Middle frontal gyrus (tissue), 1 donor: Measurements from ENCODE around the gene TNFRSF18.

Source experiments
- DNase-seq: peaks from one replicate; pipeline ENCODE4 v3.0.0-alpha.2; 2015; ENCODE audit warnings: low spot score; ENCODE audit errors: extremely low spot score

Gene TNFRSF18

DNA sequence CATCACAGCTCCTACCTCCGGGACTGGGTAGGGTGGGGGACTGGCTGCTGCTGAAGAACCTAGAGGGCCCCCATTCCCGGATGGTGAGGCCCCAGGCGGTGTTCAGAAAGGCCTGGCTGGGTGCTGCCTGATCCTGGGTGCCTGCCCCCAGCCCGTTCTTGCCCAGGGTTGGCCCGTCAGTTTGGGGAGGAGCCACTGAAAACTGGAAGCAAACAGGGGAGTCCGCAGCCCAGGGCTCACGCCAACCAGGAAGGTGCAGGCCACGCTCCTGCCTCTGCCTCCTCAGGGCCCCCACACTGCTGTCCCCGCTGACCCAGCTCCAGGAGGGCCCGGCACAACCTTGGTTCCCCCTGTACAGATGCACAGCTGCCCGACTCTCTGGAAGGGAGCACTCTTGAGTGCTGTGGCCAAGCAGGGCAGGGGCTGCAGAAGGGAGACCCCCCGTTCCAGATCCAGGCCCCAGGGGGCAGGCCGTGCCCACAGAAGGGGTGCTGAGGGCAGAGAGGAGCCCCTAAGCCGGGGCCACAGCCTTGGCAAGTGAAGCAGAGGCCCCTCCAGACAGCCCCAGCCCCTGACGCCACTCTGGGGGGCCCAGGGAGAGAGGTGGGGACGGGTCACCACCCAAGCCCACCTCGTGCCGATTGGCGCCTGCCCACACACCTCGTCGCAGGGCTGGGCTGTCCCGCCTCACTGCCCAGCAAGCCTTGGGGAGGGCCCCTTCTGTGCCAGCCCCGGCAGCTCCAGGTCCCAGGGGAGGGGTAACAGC is 34.6 kb upstream of the TNFRSF18 start:
- DNase-seq, result no peak

DNA sequence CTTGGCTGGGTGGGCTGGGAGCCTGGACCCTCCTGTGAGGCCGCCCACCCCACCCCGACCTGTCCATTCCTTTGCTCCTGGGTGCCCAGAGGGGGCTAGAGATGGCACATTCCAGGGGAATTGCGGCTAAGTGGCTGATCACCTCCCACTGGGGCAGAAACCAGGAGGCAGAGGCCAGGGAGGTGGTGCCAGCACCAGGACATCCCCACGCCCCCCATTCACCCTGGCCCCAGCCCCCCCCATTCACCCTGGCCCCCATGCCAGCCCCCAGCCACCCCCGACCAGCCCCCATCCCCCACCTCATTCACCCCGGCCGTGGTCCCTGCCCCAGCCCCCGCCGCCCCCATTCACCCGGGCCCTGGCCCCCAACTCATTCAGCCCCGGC is 33.9 kb upstream of the TNFRSF18 start:
- no peak for DNase-seq

DNA sequence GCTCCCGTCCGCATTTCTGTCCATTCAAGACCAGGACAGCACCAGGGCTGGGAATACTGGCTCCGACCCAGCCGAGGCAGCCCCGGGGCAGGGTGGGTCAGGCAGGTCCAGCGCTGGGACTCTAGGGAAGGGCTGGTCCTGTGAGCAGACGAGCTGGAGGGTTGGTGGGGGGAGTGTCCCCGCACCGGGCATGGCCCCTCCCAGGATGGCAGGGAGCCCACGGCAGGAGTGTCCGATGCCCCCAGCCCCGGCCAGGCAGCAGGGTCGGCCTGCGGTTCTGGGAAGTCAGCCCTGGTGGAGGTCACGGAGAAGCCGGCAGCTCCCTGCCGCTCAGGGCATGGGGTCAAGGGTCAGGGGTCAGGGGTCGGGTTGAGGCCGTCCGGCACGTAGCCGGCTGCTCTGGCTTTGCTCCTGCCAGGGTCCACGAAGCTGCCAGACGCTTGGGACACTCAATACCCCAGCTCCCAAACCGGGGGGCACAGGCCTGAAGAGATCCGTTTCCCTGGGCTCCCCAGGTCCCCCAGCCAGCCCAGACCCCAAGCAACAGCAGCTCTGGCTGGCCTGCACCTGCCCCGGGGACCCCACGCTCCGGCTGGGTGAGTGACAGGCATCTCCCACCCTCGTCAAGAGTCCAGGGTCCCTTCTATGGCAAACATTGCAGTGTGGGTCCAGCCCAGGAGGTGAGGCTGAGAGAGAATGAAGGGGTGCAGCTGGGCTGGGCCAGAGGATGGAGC is 33.4 kb upstream of the TNFRSF18 start:
- DNase-seq, result no peak

DNA sequence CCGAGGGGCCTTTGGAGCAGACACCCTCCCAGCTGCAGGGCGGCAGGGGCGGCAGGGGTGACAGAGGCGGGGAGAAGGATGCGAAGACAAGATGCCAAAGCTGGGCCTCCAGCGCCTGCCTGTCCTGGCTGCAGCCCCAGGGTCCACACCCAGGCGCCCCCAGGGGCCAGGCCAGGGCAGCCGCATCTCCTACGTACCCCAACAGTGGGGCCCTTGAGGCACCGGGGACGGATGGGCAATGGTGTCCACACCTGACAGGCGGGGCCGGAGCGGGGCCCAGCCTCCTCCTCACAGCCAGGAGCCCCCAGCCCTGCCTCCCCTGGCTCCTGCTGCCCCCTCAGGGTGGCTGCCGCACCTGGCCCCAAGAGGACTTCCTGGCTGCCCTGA is 32.8 kb upstream of the TNFRSF18 start:
- no peak for DNase-seq

DNA sequence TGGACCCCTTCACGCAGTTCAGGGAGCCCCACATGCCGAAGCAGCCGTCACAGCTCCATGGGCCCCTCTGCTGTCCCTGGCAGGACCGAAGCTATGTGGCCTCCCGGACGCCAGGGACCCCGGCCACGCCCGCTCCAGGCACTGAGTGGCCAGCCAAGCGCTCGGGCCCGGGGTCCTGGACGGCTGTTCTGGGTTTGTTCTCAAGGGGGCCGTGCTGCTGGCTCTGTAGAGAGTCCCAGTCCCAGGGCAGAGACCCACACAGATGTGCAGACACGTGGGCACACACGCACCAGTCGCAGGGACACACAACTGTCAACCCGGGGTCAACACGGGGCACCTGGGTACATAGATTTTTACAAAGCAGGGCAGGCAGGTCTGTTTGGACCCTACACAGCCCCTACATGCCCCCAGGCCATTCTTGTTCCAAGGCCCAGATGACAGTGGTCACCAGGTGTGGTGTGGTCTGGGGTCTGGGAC is 32.3 kb upstream of the TNFRSF18 start:
- no peak for DNase-seq

DNA sequence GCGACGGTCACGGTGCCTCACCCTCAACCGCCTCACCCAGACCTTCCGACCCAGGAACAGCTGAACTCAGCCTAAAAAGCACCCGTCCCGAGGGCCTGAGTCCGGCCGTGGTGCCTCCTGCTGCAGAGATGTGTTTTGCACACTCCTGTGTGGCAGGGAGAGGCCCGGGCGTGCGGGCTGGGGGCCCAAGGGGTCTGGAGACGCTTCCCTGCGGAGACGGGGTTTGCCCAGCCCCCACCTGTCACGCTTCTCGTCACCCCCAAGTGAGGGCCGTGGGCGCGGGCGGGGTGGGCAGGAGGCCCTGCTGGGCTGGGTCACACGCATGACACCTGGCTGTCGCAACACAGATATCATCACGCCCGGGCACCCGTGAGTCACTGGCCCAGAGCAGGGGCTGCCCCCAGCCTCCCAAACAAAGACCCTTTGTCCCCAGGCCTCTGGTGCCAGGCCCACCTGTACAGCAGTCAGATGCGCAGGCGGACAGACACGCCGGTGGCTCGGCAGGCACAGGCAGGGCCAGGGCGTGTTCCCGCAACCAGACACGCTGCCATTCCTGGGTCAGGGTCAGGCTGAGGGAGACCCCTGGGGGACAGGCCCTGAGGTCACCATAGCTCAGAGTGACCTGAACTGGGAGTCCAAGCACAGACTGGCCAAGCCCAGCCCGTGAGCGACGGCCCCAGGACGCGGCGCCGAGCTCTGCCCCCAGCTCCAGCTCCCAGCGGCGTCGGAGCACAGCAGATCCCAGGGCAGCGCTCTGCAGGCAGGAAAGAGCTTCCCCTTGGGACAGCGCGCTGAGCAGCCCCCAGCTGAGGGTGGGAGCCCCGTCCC is 31.7 kb upstream of the TNFRSF18 start:
- DNase-seq, result no peak

DNA sequence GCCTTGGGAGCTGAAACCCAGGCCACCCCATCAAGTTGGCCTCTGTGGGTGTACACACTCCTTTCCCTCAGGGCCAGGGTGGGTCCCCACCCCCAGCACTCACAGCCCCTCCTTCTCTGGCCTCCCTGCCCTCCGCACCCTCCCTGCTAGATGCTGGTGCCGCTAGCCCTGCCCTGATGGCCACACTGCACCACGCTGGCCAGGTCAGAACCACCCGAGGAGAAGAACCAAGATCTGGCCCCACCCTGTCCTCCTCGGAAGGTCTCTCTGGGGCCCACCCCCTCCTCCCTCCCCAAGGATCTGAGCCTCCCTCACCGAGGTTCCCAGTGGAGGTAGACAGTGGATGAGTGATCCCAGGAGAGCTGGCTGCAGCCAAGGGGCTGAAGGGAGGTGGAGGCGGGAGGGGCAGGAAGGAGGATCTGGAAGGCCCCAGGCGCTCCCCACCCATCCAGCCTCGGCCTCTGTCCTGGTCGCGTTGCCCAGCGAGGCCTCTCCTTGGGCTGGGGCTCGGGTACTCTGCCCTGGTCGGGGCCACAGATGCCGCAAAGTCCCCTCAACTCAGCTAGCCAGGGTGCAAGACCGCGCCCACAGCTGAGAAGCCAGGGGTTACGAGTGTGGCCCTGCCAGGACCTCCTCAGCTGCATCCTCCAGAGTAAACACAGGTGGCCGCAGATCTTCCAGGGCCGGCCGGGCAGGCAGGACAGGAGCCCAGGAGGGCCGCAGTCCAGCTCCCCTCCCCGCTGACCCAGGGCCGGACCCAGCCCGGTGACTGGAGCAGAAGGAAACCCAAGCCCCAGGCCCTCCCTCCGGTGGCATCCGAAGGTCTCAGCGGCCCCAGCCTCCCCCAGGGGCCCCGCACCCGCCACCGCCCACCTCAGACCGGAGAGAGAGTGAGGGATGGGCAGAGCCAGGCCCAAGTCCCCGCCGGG is 30.8 kb upstream of the TNFRSF18 start:
- DNase-seq, result no peak

DNA sequence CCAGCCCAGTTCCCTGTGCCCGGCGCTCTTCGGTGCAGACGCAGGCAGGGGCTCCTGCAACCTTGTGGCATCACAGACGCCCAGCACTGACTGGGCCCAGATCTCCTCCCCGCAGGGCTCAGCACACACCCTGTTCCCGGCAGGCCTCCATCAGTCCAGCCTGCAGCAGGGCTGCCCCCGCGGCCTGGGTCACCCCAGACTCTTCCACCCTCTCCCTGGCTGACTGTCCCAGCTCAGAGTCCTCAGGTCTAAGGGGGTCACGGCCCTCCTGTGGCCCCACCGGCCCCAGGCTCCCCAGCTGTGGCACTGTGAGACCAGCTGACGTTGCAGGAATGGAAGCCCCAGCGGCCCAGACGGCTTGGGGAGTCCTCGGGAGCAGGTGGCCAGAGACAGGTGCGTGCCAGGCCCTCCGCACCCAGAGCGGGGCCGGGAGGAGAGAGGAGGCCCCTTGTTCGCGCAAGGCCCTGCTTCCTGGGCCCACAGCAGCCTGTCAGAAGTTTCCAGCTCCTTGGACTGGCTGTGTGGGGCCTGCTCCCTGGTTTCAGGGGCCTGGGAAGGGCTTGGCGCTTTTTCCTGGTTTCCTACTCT is 29.9 kb upstream of the TNFRSF18 start:
- DNase-seq, result no peak

DNA sequence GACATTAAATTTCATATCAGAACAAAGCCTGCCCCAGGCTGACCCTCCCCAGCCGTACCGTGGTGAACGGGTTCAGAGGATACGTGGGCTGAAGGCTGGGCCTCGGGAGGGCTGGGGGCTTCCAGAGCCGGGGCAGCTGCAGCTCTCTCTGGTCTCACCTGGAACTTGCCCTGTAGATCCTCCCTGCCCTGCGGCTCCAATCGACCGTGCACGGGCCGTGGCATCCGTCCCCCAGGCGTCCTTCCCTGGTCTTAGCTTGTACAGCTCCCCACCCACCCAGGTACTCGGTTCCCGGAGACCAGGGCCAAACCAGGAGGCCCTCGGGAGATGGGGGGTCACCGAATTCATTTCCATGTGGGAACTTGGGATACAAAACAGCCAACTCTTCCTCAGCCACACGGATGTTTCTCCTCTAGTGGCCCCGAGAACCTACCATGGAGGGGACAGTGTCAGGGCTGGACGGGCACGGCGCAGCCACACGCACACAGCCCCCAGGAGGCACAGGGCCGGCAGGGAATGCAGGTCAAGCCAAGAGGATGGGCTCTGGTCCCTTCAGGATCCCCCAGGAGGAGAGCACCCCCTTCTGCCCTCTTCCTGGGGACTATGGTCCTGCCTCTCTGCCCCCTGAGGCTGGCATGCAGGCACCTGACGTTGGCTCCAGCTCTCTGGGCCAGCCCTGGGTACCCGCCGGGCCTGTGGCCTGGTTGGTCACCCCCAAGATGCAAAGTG is 28.8 kb upstream of the TNFRSF18 start:
- no peak for DNase-seq

DNA sequence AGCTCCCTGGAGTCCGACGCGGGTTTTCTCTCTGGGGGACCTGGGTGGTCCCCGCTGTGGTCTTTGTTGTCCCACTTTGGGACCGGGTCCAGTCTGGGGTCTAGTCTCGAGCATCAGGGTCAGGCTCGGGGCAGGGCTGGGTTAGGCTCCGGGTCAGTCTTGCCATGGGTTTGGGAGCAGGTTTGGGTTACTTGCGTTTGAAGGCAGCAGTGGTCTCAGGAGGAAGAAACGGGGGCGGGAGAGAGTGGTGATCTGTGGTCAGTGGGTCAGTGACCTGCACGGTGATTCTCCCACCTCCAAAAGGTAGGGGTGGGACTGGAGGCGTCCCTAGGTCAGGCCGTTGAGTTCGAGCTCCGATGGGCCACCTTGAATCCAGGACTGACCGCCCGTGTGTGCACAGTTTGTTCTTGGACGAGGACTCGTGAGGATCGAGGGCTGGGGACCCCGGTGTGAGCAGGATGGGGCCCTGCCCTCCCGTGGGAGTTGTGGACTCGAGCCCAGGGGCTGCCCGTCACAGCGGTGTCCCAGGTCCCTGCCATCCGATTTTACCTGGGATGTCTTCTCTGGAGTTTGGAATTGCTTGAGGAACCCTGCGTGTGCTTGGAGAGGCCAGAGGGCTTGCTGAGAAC is 27.9 kb upstream of the TNFRSF18 start:
- DNase-seq, result no peak

DNA sequence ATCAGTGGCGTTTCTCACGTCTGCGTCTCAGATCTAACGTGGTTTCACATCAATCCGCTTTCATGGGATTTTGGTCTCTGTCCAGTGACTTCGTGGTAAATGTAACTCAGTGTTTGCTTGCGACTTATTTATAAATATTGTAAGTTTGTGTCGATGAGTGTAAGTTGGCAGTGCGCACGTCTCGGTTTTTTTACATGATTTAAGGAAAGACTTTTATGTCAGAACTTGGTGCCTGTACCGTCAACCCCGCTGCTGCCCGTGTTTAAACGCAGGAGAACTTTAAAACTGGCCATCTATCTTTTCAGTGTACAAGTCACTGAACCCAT is 27.1 kb upstream of the TNFRSF18 start:
- DNase-seq, result no peak

DNA sequence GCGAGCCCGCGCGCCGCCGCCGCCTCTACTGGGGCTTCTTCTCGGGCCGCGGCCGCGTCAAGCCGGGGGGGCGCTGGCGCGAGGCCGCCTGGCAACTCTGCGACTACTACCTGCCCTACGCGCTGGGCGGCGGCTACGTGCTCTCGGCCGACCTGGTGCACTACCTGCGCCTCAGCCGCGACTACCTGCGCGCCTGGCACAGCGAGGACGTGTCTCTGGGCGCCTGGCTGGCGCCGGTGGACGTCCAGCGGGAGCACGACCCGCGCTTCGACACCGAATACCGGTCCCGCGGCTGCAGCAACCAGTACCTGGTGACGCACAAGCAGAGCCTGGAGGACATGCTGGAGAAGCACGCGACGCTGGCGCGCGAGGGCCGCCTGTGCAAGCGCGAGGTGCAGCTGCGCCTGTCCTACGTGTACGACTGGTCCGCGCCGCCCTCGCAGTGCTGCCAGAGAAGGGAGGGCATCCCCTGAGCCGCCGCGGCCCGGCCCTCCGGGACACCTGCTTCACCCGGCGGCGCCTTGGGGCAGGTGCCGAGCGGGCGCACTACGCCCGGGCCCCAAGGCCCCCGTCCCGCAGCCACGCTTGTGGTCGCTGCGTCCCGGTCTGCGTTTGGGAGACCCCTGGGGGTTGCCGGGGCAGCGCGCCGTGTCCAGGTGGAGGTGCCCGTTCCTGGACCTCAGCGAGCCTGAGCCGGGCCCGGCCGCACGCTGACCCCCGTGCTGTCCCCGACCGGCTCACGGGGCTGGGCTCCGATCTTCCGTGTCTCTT is 26.6 kb upstream of the TNFRSF18 start:
- no peak for DNase-seq

DNA sequence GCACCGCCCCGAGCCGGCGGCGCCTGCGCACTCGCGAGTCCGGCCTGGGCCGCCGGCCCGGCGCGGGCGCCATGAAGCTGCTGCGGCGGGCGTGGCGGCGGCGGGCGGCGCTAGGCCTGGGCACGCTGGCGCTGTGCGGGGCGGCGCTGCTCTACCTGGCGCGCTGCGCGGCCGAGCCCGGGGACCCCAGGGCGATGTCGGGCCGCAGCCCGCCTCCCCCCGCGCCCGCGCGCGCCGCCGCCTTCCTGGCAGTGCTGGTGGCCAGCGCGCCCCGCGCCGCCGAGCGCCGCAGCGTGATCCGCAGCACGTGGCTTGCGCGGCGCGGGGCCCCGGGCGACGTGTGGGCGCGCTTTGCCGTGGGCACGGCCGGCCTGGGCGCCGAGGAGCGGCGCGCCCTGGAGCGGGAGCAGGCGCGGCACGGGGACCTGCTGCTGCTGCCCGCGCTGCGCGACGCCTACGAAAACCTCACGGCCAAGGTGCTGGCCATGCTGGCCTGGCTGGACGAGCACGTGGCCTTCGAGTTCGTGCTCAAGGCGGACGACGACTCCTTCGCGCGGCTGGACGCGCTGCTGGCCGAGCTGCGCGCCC is 25.9 kb upstream of the TNFRSF18 start, which contains the start of gene B3GALT6:
TSS of gene B3GALT6 (plus strand) at position 30 of the 588 bp plus-strand sequence. CDS start at position 72, 42 bp downstream.
- peak; percentile 10 for DNase-seq

DNA sequence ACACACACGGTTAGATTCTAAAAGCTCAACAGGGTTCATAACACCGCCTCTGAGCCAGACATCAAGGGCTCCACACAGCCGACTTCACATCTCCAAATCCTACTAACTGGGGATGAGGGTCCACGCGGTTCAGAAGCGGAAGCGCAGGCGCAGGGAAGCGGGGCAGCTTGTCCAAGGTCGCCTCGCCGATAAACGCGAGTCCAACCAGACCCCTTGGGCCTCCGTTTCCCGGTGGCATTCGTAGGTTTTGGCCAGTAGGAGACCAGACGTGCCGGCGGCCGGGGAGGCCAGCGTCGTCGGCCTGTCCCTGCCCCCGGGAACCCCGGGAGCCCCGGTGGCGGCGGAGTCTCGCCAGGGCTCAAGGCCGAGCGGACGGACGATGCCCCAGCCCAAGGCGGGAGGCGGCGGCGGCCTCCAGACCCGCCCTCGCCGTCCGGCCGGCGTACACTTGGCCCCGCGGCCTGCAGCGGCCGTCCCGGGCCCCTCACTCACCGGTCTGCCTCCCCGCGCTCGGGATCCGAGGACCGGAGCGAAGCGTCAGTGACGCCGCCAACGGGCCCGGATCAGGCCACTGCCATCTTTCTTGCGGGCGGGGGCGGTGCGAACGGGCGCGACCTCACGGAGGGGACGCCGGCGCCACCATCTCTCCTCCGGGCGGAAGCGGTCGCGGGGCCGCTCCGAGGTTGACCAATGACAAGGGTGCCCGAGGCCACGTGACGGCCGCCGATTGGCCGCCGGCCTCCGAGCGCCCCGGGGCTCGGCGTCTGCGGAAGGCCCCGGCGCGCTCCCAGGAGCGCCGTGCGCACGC is 25.2 kb upstream of the TNFRSF18 start, which contains the start of gene SDF4:
TSS of gene SDF4 (minus strand) at position 602 of the 808 bp plus-strand sequence. CDS start 3,229 bp downstream, outside the sequence.
- peak; percentile 94 for DNase-seq

DNA sequence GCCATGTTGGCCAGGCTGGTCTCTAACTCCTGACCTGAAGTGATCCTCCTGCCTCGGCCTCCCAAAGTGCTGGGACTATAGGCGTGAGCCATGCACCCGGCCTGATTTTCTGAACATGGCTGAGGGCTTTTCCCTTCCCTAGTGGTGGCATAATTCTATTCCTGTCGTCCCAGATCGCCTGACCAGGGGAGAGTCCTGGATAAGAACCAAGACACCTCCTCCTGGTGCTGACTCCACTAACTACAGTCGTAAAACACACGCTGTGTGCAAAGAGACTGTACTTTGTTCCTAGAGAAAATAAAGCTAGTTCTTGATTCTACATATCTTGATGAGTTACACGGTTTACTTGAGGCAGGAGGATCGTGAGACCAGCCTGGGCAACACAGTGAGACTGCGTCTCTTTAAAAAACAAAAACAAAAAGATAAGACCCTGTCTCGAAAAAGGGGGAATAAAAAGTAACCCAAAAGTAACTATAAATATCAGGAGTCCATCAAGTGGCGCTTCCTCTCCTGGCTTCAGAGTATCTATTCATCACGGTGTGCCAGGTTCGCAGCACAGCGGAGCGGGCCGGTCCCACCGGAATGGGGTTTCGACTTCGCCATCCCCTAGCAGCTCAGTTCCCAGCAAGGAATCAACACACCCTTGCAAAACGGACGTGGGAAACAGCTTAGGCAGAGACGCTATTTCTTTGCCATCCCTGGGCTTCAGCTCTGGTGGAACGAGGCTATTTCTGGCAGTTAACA is 24.4 kb upstream of the TNFRSF18 start:
- DNase-seq, result no peak

DNA sequence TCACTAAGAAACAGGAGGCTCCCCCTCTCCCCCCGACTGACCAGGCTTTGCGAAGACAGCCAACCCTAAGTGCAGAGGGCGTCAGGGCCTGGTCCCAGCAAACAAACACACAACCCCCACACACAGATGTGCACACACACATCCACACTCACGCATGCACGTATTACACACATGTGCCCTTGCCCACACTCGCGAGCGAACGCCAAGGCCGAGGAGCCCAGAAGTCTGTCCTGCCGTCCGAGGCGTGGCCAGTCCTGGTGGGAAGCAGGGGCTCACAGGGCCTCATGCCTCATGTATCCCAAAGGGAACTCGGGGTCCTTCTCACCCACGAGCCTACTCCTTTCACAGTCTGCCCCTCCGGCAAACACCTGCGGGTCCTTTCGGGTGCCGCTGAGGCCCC is 23.4 kb upstream of the TNFRSF18 start:
- no peak for DNase-seq
